Measurements from ENCODE around the gene RABAC1.
"Not testable (repeated sequence)": the region's sequence is repeated elsewhere in the genome, so short reads cannot be mapped to it uniquely, and the experiment has no call there.

RABAC1 gene

DNA sequence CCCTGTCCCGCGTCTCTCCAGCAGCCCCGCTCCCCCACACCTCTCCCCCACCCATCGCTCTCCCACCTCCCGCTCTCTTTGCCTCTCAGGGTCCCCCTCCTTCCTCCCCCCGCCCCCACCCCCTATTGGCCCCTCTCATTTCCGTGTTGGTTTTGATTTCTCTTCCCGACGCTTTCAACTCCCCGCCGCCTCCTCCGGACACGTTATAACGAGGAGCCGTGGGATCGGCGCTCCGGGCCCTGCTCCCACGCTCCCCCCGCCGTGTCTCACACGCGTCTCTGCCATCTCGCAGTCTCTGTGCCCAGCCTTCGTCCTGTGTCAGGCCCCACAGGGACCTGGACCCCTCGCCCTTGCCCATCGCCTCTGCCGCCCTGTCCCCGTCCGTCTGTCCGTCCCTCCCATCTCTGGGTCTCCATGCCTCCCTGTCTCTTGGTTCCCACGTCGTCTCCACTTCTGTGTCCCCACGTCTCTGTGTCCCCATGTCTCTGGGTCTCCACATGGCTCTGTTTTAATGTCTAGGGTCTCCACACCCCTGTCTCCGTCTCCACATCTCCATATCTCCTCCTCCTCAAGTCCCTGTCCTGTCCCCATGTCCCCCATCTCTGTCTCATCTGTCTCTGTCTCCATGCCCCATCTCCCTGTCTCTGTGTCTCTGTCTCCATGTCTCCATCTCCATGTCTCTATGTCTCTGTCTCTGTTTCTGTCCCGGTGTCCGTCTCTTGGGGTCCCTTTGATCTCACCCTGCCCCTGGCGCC is 43.9 kb downstream of the RABAC1 start:
- no peak for DNase-seq (ENCODE audit: low read depth)

DNA sequence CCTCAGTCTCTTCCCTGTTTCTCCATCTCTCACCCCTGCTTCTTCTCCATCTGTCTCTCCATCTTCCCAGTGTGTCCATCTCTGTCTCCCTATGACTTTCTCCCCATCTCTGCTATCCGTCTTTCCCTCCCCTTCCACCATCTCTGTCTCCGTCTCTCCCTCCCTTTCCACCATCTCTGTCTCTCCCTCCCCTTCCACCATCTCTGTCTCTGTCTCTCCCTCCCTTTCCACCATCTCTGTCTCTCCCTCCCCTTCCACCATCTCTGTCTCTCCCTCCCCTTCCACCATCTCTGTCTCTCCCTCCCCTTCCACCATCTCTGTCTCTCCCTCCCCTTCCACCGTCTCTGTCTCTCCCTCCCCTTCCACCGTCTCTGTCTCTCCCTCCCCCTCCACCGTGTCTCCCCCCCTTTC is 44.7 kb downstream of the RABAC1 start:
- not testable (repeated sequence) for DNase-seq (ENCODE audit: low read depth)

DNA sequence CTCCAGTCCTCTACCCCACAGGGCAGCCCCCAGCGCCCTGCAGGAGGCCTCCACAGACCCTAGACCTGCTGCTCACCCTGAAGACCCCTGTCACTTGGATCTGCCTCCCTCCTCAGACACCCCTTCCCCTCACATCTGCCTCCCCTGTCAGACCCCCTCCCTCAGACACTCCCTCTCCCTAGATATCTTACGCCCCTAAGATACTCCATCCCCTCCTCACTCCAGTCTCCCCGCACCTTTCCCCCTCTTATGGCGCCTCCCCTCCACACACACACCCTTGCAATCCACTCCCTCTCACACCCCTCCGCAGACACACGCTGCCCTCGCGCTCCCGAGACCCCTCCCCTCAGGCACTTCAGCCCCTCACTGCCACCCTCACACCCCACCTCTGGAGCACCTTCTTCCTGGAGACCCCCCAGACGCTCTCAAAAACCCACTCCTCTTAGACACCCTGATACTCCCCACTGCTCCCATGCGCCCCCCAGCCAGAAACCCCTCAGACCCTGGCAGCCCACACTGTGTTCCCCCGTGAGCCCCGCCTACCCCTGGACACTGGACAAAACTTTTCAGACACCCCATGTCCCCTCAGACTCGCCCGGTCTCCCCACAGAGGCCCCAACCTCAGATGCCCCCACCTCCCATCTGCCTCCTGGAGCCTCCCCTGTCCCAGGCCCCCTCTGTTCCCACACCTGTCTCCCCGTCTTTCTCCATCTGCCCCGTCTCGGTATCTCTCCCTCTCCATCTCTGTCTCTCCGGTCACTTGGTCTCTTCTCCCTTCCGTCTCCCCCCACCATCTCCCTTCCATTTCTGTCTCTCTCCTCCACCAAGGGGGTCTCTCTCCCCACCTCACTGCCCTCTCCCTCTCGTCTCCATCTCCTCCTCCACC is 45.3 kb downstream of the RABAC1 start:
- no peak for DNase-seq (ENCODE audit: low read depth)

DNA sequence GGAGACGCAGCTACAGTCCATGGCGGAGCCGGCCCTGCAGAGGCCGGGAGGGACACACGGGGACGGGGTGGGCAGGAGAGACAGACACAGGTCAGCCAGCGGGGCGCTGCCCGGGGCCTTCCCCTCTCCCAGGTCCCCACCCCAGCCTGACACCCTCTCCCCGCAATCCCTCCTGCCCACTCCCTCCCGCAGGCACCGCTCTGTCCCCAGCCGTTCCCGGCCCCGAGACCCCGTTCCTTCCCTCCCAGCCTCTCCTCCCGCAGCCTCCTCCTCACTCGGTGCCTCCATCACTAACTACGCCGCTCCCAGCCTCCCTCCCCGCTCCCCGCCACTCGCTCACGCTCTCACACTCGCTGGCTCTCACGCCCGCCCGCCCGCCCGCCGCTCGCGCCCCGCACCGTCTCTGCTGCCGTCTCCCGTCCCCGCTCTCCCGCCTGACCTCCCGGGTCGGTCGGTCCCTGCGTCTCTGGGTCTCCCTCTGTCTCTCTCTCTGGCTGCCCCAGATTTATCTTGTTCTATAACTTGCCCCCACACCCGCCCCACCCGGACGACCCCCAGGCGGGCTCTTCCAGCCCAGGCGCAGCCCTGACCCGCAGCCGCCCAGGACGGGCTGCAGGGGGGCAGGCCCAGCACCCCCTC is 46.1 kb downstream of the RABAC1 start:
- no peak for DNase-seq (ENCODE audit: low read depth)

DNA sequence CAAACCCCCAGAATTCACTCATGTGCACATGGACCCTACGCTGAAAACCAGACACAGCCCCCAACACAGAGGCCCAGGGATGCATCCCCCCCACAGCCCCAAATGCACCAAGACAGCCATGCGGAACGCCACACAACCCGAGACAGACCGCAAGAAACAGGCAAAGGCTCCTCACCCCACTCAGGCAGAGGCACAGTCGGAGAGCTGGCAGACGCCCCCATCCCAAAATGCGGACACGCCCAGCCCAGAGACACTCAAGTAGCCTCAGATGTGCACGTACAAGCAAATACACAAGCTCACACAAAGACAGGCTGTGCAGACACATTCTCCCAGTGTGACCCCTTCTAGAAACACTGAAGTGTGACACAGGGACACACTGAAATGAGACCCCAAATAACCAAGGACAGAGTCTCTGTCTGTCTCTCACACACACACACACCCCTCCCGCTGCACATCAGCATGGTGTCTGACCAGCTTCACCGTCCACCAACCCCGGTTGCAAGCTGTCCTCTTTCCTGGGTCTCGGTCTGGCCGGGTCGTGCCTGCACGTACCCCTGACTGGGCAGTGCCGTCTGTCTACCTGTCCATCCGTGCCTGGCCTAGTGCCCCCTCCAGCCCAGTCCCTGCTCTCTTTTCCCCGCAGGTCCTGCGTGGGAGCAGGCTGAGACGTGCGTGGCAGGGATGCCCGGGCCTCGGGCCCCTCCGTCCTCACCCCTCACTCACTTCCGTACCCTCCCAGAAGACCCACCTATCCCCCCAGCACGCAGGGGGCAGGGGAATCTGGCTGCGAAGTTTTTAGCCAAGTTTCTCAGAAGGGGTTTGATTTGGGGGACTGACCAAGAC is 47.0 kb downstream of the RABAC1 start:
- no peak for DNase-seq (ENCODE audit: low read depth)

DNA sequence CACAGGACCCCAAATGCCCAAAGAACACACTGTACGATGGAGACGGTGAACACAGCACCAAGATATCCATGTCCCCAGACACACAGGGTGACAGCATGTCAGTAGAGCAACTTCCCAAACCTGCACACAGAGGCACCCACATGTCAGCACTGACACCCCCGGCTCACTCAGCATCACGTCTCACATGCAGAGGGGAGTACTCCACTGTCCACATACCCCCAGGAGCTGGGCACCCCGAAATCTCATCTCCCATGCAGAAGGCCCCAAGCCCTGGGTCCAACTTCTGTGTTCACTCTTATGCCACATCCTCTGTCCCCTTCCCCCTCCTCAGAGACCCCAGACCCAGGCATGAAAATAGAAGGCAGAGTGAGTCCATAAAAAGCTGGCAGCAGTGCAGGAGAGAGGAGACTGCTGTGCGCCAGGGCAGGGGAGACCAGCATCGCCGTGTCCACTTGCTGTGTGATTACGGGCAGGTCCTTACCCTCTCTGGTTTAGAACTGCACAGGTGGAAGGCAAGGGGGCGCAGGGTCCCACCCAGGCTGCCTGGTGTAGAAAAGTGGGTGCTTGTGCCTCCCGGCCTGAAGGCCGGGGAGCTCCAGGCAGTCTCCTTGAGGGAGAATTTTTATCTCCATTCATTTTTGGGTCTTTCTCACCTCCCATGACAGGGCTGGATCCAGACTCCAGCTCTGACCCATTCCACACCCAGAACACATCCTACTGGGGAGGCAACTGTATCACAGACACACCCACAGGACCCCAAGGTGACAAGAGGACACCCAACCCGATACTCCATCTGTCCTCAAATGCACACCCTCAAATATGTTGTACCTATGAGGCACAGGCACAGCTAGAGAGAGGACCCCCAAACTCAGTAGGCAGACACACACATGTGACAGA is 47.9 kb downstream of the RABAC1 start:
- DNase-seq (ENCODE audit: low read depth) = no peak

DNA sequence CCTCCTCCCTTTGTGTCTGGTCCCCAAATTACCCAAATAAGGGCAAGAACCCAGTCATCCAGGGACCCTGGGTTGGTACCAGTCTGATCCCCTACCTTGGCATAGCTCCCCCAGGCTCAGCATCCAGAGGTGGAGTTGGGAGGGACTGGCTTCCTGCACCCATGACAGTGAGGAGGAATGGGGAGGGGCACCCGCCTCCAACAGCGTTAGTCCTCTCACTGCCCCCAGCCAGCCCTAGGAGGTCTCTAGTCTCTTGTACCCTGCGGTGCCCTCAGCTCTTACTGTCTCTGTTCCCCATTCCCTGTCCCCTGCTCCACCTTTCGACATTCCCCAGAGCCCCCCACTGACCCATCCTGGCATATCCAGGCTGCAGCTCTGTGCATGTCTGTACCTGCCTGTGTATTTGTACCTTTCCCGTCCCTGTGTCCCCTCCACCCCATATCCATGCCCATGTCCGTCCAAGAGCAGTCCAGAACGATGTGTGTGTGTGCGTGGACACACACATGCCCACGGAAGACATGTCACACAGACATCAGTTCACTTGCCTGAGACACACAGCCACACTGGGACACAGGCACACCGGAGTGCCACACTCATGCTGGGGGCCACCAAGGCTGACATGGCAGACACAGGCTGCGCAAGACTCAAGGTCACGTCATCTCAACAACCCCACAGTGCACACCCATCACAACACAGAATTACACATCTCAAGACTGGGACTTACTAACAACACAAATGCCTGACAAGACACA is 48.7 kb downstream of the RABAC1 start:
- no peak for DNase-seq (ENCODE audit: low read depth)

DNA sequence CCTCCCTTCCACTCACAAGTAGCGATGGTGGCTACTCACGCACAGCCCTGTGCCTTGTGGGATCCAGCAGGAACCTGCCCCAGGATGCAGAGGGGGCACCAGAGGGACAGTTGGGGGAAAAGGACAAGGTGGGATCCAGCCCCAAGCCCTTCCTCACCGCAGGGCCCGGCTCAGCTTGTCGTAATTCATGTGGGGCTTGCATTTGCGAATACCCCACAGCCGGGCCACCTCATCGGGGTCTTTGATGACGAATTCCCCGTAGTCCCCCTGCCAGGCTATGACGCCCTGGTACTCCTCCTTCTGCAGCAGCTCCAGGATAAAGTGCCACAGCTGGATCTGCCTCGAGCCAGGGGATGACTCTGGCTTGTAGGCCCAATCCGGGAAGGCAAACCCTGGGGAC is 49.4 kb downstream of the RABAC1 start:
- no peak for DNase-seq (ENCODE audit: low read depth)

DNA sequence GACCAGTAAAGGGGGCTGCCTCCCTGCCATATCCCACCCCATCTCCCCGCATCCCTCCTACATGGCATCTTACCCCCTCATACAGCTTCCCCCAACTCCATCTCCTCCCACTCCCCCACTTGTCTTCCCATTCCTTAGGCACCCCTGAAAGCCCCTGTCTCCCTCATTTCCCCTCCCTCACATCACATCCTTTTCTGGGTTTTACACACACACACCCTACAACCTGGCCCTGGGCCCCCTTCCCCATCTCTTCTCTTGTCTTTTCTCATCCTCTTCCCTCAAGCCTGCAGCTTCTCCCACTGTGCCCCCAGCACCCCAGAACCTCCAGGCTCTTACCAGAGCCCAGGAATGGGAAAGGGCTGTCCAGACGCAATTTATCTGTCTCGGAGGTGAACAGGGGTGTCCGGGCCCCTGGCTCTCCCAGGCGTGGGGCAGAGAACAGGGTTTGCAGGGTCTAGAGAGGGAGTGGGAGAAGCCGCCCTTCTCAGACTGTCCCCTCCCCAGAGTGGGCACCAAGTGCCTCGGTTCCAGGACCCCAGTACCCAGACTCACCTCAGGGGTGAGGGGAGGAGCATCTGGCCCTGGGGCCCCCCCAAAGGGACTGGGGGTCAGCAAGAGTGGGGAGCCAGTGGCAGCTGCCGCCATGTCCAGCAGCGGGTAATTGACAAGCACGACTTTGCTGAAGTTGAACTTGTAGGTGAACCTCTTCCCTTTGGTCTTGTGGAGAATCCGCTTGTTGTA is 50.2 kb downstream of the RABAC1 start:
- no peak for DNase-seq (ENCODE audit: low read depth)

DNA sequence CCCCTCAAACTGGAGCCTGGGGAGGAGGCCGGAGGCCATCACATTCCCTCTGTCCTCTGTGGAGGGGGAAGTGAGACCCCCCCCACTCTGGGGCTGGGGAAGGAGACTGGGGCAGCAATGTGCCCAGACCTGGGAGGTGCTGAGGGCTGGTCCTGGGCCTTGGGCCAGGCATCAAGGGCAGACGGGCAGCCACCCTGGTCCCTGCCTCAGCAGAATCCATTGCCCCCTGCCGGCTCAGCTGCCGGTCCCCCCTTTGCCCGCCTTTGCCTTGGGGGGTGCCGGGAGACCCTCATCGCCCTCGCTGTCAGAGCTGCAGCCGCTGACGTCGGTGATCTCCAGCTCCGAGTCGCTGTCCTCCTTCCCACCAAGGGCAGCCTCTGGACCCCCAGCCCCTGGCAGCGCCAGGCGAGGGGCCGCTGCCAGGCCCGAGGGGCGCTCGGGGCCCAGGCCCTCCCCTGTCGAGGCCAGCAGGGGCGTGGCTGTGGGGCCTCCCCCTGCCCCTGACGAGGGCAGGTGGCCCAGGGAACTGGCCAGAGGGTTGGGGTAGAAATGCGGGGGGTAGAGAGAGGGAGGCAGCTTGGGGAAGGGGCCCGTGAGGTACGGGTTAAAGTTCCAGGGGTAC is 51.0 kb downstream of the RABAC1 start:
- DNase-seq (ENCODE audit: low read depth) = no peak

DNA sequence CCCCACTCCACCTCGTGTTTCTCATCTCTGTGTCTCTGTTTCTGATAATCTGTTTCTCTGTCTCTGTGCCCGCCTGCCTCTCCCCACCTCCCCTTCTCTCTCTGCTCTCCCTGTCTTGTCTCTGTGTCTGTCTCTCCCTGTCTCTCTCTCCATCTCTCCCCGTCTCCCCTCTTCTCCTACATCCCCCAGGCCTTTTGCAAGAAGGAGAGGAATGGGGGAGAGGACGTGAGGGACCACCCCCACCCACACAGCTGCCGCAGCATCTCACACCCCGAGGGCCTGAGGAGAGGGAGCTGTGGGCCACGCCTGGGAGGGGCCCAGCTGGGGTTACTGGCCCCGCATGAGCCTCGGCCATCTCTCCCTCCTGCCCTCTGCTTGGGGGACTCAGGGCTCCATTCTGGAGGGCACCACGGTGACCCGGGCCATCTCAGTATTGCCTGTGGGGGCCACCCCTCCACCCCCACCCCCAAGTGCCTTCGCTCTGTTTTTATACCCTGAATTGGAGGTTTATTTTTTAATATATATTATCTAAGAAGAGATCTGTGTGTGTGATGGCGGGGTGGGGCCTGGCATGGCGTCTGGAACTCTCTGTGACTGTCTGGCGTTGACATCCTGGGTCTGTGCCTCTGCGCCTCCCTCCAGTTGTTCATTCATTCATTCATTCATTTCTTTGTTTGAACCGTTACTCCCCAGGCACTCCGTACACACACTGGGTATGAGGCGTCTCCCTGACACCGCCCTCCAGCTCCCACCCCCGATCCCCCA is 52.0 kb downstream of the RABAC1 start:
- DNase-seq (ENCODE audit: low read depth) = no peak

Measured in stimulated activated CD8-positive, alpha-beta memory T cell treated with anti-CD3 and anti-CD28 coated beads, Interleukin-12 subunit alpha, Interleukin-12 subunit beta, amount 100 ng/mL, for 4 hours (primary cell).